Mucosa of descending colon (tissue), 3 donors: Measurements from ENCODE around the gene NCOR1. TPM values are rescaled to one million over a fixed set of nuclear protein-coding genes. Genes with fewer than 3 reads are reported as not detected.
"Not testable (repeated sequence)": the region's sequence is repeated elsewhere in the genome, so short reads cannot be mapped to it uniquely, and the experiment has no call there.

Source experiments
- ATAC-seq: fragments of 200-7000 bp; cut with Tn5 transposase; one replicate; pipeline ENCODE4 v1.9.1; 2020; ENCODE audit warnings: mild to moderate bottlenecking, moderate library complexity
- DNase-seq, 3 donors: peaks; one replicate each; pipeline ENCODE4 v3.0.0-alpha.2; 2020
- H3K36me3 ChIP-seq: fragments of 200-600 bp; one replicate; pipeline ENCODE4 v1.8.0; 2021; ENCODE audit warnings: low read depth, mild to moderate bottlenecking
- H3K4me1 ChIP-seq: fragments of 200-600 bp; one replicate; pipeline ENCODE4 v1.8.0; 2021; ENCODE audit warnings: low read depth, mild to moderate bottlenecking
- H3K4me3 ChIP-seq: fragments of 200-600 bp; one replicate; pipeline ENCODE4 v1.8.0; 2021; ENCODE audit warnings: mild to moderate bottlenecking
- H3K9me3 ChIP-seq: fragments of 200-600 bp; one replicate; pipeline ENCODE4 v1.8.0; 2021; ENCODE audit warnings: mild to moderate bottlenecking
- intact Hi-C, 2 donors: fragments of 100-400 bp; cut with DNase I in 1 of 2; cut with micrococcal nuclease in 1 of 2; formaldehyde crosslinking; loops; one replicate each; pipeline versions ENCODE4 v1.11.0 to v1.11.1; 2022; cut with DNase I, micrococcal nuclease
- total RNA-seq, 3 donors: library from RNA; stranded (reverse); fragmentation: NEBNext Ultra II Directional in 2 of 3; extraction: Animal tissue kit (Norgen Biotek cat#: 25700) in 2 of 3; gene quantifications; one replicate each; pipeline versions ENCODE4 v1.2.1 to v1.2.4, GENCODE V29; 2021 to 2023
- TF ChIP-seq, protein P1 (sequence below): fragments of 200-600 bp; IDR thresholded peaks from one replicate; pipeline ENCODE4 v1.8.0; 2022; ENCODE audit warnings: antibody characterized with exemption, mild to moderate bottlenecking
- donor health status: DM: no; HTN: no; CAD: no; lungs with moderate emphysema.
- donor health status: DM: no; HTN: no; CAD: no.
- donor health status: DM: no; HTN: yes; CAD: no.

Gene NCOR1
- total RNA-seq, 3 donors from 2014 or later = 196 to 238 (median 227) TPM

DNA sequence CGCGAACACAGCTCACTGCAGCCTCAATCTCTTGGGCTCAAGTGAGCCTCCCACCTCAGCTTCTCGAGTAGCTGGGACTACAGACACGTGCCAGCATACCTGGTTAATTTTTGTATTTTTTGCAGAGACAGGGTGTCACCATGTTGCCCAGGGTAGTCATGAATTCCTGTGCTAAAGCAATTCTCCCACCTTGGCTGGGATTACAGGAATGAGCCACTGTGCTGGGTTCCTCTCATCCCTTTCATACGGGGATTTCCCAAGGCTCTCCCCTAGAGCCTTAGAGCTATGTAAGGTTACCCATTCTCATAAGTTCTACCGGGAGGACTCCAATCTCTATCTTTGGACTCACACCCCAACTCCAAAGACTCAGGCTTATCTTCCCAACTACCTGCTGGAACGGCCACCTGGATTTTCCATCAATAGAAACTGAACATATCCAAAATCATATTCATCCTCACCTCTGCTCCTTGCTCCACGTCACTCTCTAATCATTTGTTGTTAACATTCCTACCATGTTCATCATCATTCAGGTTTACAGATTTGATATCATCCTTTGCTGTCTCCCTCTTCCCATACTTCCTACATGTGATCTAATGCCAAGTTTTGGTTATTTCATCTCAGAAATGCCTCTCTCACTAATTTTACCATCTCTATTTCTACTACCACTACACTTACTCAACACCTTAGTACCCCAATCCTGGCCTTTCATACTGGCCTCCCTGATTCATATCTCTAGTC lies 92.5 kb downstream of the NCOR1 start:
- Histone ChIP-seq H3K4me3 (no peak overlapping the region), H3K4me1 (no peaks in the 10 kb centered on the region), H3K36me3 (peaks cover 2% of the 10 kb centered on the region), H3K9me3 (no peaks in the 10 kb centered on the region)
- ATAC-seq = no peak
- TF ChIP-seq, protein P1, sequence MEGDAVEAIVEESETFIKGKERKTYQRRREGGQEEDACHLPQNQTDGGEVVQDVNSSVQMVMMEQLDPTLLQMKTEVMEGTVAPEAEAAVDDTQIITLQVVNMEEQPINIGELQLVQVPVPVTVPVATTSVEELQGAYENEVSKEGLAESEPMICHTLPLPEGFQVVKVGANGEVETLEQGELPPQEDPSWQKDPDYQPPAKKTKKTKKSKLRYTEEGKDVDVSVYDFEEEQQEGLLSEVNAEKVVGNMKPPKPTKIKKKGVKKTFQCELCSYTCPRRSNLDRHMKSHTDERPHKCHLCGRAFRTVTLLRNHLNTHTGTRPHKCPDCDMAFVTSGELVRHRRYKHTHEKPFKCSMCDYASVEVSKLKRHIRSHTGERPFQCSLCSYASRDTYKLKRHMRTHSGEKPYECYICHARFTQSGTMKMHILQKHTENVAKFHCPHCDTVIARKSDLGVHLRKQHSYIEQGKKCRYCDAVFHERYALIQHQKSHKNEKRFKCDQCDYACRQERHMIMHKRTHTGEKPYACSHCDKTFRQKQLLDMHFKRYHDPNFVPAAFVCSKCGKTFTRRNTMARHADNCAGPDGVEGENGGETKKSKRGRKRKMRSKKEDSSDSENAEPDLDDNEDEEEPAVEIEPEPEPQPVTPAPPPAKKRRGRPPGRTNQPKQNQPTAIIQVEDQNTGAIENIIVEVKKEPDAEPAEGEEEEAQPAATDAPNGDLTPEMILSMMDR = no peak
- no peak for DNase-seq
- intact Hi-C loops = no loop called here

DNA sequence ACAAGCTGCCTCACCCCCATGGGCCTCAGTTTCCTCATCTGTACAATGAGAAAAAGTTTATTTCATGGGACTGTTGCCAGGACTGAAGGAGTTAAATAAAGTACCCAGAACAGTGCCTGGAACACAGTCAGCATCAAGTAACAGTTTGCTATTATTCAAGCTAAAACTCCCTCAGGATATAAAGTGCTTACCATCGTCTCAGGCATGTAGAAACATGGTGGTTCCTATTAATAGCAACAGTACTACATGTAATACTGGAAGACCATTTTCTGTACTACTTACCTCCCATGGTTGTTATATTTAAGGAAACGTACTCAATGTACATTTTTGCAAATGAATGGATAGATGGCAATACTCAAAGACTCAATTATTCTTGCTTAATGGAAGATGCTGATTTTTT lies 93.4 kb downstream of the NCOR1 start:
- DNase-seq = no peak
- H3K4me3 ChIP-seq = no peak overlapping the region
- no peaks in the 10 kb centered on the region for H3K4me1 ChIP-seq
- no peaks in the 10 kb centered on the region for H3K9me3 ChIP-seq
- H3K36me3 ChIP-seq = peaks cover 8% of the 10 kb centered on the region
- intact Hi-C loops = no loop called here
- TF ChIP-seq, protein P1 = no peak
- ATAC-seq = no peak

DNA sequence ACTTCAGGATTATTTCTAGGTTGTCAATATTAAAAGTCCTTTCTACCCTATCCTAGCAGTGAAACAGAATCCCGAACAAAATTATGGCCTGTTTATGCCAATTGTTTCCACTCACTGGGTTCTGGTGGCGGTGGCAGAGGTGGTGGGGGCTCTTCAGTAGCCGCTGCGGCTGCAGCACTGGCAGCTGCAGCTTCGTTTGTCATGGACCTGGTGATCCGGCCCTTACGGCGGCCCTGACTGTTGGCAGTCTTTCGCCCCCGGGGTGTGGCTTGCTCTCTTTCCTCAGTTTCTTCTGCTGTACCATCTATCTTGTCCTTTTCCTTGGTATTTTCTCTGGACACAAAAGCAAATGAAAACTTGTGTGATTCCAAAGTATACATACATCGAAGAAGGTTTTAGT lies 94.4 kb downstream of the NCOR1 start:
- intact Hi-C loops = no loop called here
- ATAC-seq (no peak), DNase-seq (no peak)
- H3K36me3 ChIP-seq = peaks cover 8% of the 10 kb centered on the region
- TF ChIP-seq, protein P1 = no peak
- H3K4me1 ChIP-seq = no peaks in the 10 kb centered on the region
- no peaks in the 10 kb centered on the region for H3K9me3 ChIP-seq
- no peak overlapping the region for H3K4me3 ChIP-seq

DNA sequence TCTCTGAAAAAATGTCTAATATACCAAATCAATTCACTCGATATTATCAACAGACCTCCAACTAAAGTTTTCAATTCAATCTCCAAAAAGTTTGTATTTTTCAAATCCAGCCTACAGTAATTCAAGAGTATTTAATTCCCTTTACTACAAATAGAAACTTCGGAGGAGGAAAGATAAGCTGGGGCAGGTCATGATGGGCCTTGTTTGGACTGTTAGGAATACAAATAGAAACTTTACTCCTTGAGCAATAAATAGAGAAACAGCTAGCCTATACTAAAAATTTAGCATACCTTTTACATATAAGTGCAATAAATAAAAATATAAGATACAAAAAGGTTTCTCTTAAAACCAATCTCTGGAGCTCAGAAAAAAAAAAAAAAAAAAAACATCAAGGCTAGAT lies 98.2 kb downstream of the NCOR1 start:
- Histone ChIP-seq H3K36me3 (peaks cover 8% of the 10 kb centered on the region), H3K4me3 (no peak overlapping the region), H3K9me3 (peaks cover 4% of the 10 kb centered on the region), H3K4me1 (no peaks in the 10 kb centered on the region)
- intact Hi-C loops = no loop called here
- DNase-seq = no peak
- ATAC-seq = no peak
- TF ChIP-seq, protein P1 = no peak

DNA sequence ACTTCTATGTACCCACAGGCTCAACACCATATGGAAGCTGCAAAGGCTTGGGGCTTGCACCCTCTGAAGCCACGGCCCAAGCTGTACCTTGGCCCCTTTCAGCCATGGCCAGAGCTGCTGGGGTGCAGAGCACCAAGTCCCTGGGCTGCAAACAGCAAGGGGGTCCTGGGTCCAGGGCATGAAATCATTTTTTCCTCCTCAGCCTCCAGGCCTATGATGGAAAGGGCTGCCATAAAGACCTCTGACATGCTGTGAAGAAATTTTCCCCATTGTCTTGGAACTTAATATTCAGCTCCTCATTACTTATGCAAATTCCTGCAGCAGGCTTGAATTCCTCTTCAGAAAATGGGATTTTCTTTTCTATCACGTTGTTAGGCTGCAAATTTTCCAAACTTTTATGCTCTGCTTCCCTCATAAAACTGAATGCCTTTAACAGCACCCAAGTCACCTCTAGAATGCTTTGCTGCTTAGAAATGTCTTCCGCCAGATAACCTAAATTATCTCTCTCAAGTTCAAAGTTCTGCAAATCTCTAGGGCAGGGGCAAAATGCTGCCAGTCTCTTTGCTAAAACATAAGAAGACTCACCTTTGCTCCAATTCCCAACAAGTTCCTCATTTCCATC lies 100.1 kb downstream of the NCOR1 start:
- ATAC-seq, H3K4me1 ChIP-seq, H3K4me3 ChIP-seq, intact Hi-C loops, DNase-seq, H3K9me3 ChIP-seq, H3K36me3 ChIP-seq: not testable (repeated sequence)

DNA sequence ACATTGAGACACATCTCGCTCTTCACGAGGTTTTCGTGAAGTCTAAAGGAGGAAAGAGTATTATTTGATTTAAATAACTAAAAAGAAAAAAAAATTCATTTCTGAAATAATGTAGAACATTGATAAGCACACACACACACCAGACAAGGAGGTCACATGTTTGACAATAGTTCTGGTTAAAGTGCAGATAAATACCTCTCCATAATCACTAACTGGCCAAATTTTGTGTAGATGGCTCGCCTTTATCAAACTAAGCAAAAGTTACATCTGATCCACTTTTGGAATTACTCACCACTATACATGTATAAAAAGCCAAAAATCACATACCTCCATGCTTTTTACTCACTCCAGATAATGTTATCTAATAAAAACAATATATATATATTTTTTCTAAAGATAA lies 106.5 kb downstream of the NCOR1 start:
- no peak for DNase-seq
- ATAC-seq = no peak
- intact Hi-C loops = no loop called here
- no peak overlapping the region for H3K4me3 ChIP-seq
- no peaks in the 10 kb centered on the region for H3K4me1 ChIP-seq
- no peaks in the 10 kb centered on the region for H3K36me3 ChIP-seq
- no peaks in the 10 kb centered on the region for H3K9me3 ChIP-seq
- TF ChIP-seq, protein P1 = no peak
